GM19328 (cell line): Measurements from ENCODE around the gene TSPO2.

Source experiments
- ATAC-seq: cut with Tn5 transposase; IDR thresholded peaks from one replicate; pipeline ENCODE4 v1.9.1; 2021; ENCODE audit warnings: mild to moderate bottlenecking, moderate library complexity; ENCODE audit not compliant: unreplicated experiment

The TSPO2 gene

GRCh38 chr6:41049955-41050354, 7.7 kb downstream of the TSPO2 start:
- no peak for ATAC-seq

DNA sequence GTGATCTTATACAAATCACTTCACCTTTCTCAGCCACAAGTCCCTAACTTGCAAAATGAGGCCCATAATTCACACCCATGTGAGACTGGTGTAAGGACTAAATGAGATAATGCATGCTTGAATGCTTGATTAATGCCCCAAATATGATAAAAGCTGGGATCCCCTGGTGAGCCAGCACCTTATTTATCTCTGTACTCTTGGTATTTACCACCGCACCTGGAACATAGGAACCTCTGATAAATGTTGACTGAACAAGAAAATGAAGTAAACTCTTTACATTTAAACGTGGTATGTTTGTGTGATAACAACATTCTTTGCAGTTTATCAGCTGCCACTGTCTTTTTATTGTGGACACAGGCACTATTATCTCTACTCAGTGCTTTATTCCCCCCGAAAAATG, 8.3 kb downstream of the TSPO2 start:
- no peak for ATAC-seq

GRCh38 chr6:41051873-41052272, 9.6 kb downstream of the TSPO2 start:
- no peak for ATAC-seq

GRCh38 chr6:41053041-41053440, 10.8 kb downstream of the TSPO2 start, which contains the start of gene APOBEC2:
Gene APOBEC2, plus strand, starts transcription at chr6:41053202. Its CDS starts 146 bp downstream, at chr6:41053348.
- no peak for ATAC-seq

DNA sequence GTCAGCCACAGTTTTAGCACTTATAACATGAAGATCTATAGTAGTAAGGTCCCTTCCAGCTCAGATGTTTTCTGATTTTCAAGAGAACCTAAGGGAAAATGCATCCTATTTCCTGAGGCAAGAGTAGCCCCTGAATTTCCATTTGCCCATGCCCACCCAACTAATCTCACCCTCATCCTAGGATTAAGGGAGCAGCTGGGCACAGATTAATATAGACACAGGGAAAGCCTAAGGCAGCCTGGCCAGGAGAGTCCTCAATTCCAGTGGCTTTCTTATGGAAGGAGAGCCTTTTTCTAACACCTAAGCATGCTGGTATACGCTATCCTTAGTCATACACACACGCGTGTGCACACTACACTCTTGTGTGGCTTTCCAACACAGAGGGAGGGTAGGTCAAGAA, 12.2 kb downstream of the TSPO2 start:
- no peak for ATAC-seq

GRCh38 chr6:41055149-41055548, 12.9 kb downstream of the TSPO2 start:
- no peak for ATAC-seq

DNA sequence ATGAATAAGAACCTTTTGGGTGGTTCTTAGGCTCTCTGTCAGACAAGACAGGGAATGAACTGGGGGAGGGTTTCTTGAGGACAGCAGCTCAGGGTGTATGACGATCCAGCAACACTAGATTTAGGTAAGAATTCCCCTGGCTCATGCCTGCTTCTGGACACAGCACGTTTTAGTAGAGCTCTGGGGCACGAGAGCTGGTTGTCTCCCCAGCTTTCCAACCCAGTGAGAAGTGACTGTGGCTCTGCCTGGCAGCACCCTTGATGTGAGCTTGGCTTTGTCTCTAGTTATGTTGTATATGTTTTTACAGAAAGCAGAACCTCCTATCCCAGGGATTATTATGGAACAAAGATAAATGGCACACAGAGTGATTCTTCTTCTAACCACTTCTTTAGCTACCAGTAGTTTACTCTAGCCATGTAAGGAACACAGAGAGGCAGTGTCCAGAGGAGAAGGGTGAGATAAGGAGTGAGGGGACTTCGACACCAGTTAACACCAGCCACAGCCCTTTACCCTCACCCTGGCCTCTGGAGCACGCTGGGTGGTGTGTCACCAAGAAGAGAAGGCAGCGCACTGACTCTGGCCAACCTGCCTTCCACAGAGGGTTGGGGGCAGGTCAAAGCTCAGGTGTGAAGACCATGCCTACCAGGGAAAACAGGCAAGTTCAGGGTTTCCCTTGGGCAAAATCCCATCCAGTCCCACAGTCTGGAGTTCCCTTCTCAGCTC, 14.7 kb downstream of the TSPO2 start:
- no peak for ATAC-seq

GRCh38 chr6:41058783-41059181, 16.5 kb downstream of the TSPO2 start:
- no peak for ATAC-seq

GRCh38 chr6:41059556-41059955, 17.3 kb downstream of the TSPO2 start:
- no peak for ATAC-seq

- ATAC-seq = no peak
Observed at GRCh38 chr6:41061196-41061726, 19.0 kb downstream of the TSPO2 start.

DNA sequence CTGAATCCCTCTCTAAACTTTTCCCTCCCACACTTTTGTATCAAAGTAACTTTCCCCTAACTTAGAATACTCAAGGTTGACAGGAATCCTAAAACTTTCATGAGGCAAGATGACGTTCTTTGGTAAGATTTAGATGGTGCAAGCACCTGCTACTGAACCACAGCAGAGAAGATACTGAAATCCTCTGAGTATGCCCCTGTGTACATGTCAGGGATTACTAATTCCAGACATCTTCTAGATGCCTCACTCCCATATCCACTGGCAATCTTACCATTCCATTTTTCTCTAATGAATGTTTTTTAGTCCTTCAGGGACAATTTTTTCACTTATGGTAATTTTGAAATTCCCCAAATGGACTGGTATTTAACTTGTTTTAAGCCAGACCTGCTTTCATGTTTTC, 19.8 kb downstream of the TSPO2 start:
- no peak for ATAC-seq

DNA sequence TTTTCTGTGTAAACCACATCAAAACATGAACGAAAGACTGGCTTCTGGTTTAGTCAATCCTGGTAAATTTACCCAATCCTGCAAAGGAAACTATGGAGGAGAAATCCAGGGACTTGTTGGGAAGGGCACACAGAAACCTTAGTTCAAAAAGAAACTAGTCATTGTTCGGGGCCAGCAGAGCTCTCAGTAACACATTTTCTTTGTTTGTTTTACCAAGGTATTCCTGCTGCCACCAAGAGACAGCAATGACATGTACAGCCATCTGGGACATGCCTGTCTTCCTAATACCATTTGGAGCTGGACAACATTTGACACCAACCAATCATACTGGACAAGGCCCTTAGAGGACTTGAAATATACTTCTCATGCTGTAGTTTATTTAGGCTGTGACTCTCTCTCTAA, 21.6 kb downstream of the TSPO2 start:
- ATAC-seq = no peak

- ATAC-seq = no peak
Observed at GRCh38 chr6:41064841-41065240, 22.6 kb downstream of the TSPO2 start.

DNA sequence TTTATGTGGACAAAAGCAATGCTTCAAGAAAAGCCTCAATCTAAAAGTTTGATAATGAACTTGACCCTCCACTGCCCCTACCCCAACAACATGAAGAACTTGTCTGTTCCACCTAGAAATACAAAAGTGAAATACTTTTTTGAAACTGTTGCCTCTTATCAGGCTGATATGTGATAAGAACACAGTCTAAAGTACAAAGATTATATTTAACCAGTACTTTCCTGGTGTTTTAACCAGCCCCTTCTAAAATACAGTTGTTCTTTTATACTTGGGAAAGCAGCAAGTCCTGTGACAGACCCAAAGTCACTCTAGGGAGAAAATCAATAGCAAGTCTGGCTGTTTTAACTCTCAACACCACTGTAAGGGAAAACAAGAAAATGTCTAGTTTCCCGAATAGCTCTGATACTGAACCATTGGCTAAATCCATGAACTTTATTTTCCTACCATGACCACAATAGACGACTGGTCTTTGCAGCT, 23.3 kb downstream of the TSPO2 start:
- no peak for ATAC-seq

DNA sequence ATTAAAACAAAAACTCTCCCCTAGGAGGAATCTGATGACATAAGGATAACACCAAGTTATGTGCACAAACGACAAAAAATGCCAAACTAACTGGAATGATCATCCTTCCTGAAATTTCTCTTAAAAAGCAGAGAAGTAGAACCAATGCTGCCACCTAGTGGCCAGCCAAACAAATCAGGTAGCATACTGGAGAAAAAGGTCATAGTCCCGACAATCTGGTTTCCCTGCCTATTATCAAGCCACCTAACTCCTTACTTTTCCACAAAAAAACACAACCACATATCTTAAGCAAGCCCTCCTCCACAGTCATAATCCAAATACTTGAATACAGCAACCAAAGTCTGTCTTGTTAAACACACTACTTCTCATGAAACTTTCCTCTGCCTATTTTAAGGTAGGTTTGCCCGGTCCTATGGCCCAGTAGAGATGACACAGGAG, 24.6 kb downstream of the TSPO2 start:
- no peak for ATAC-seq

- peak; percentile 12 for ATAC-seq
Observed at GRCh38 chr6:41071501-41071922, 29.2 kb downstream of the TSPO2 start.

DNA sequence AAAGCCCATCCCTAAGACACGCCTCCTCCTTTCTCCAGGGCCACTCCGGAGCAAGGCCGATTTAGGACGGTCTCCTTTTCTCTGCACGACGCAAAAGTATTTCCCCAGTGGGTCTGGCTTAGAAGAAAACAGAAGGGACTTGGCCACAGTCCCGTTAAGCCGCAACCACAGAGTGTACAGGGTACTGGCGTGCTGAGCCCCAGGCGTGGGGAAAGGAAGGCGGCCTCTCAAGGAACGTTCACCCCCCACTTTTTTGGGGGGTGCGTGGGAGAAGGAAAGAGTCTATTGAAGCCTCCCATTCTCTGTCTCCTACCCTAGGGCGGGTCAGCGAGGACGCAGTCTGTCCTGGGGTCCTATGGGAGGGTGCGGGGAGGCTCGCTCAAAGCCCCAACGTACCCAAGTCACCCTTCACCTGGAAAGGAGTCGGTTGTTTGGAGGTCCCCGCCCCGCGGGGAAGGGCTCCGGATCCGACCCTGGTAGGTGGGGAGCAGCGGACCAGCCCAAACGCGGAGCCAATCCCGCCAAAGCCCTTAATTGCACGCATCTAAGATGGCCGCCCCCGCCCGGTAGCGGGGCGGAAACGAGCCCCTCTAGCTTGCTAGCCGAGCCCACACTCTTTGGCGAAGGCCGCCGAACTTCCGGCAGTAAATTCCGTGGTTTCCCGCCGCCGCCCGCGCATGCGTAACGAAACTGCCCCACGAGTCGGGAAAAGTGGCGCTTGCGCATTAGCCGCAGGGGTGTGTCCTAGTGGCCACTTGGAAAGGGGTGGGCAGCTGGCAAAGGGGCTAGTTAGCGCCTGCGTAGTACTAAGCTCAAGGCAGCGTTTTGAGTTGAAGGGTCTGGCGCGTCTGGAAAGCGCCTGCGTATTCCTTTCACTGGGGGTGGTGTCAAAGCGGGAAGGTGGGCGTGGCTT, 29.9 kb downstream of the TSPO2 start, which contains the start of gene OARD1:
TSS of gene OARD1 (minus strand) at position 434 of the 913 bp plus-strand sequence. CDS start 722 bp downstream, outside the sequence.
- peak; percentile 59 for ATAC-seq

- ATAC-seq = peak; percentile 59
Observed at GRCh38 chr6:41072836-41073202, 30.6 kb downstream of the TSPO2 start, which contains the start of gene NFYA. Gene NFYA, plus strand, starts transcription at chr6:41072974. Its CDS starts 6,116 bp downstream, at chr6:41079090.

GRCh38 chr6:41073203-41073967, 31.1 kb downstream of the TSPO2 start:
- peak; percentile 31 for ATAC-seq

DNA sequence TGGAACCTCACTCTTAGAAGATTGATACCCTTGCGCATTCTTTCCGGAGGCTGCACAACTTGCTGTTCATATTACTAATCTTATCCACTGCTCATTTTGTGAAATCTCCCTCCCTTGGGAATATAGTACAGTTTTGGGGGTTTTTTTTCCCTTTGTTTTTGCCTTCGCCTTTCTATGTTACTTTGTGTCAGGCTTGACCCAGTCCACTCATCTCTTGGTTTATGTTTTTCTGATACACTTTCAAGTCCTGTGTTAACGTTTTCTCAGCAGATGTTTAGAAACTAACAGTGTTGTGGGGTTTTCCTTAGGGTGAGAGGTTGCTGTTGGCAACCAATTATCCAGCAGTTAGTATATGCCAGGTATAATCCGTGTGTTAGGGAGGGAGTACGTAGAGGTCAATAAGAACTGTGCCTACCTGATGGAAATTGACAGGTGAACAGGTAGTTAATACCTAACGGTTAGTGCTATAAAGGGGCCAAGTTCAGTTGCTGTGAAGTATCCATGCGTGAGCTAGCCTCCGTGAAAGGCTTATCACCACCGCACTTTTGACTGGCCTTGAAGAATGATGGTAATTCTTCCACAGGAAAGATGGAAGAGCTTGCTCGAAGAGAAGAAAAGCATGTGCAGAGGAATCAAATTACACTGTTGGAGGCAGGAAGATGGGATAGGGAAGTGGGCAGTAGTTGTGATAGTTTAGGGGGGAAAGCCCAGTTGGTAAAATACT, 31.9 kb downstream of the TSPO2 start:
- no peak for ATAC-seq
